ENCODE measurements around the gene NKD1.

The NKD1 gene

DNA sequence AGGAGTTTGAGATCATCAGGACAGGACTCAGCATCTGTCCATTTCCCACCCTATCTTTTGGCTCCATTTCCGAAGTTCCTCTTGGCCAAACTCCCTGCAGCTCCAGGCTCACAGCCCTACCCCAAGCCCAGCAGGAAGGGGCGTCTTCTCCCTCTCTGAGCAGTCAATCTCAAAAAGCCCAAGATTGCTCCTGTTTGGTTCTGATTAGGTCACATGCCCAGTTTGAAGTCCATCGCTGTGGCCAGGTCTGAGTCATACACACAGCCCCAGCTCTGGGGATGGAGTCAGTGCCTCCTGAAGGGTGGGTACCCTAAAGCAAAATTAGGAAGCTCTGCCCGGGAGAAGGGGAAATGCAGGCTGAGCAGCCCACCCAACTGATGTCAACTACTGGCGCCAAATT, 109.0 kb downstream of the NKD1 start:
- no peak for DNase-seq

DNA sequence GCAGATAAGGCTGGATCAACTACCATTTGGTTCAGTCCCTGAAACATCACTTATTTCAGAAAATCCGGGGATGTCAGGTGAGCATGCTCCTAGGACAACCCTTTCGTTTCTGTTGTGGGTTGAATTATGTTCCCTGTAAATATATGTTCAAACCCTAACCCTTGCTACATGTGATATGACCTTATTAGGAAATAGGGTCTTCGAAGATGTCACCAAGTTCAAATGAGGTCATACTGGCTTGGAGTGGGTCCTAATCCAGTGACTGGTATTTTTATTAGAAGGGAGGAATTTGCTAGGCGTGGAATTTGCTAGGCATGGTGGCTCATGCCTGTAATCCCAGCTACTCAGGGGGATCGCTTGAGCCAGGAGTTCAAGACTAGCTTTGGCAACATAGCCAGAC, 111.6 kb downstream of the NKD1 start:
- no peak for DNase-seq

GRCh38 chr16:50662306-50662940, 114.2 kb downstream of the NKD1 start:
- DNase-seq: no peak

DNA sequence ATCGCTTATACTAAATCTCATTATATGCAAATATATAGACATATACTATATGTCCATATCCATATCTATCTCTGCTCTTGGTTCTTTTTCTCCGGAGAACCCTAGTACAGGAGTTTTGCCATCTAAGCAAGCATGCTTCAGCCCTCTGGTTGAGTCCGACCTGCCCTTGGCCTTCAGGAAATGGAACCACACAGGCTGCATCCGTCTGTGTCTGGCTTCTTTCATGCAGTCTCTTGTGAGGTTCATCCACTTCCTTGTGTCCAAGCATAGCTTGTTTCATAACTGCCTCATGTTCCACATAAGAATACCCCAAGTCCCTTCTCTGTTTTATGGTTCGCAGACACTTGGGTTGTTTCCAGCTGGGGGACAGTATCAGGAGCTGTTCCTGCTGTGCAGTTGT, 116.1 kb downstream of the NKD1 start:
- no peak for DNase-seq

DNA sequence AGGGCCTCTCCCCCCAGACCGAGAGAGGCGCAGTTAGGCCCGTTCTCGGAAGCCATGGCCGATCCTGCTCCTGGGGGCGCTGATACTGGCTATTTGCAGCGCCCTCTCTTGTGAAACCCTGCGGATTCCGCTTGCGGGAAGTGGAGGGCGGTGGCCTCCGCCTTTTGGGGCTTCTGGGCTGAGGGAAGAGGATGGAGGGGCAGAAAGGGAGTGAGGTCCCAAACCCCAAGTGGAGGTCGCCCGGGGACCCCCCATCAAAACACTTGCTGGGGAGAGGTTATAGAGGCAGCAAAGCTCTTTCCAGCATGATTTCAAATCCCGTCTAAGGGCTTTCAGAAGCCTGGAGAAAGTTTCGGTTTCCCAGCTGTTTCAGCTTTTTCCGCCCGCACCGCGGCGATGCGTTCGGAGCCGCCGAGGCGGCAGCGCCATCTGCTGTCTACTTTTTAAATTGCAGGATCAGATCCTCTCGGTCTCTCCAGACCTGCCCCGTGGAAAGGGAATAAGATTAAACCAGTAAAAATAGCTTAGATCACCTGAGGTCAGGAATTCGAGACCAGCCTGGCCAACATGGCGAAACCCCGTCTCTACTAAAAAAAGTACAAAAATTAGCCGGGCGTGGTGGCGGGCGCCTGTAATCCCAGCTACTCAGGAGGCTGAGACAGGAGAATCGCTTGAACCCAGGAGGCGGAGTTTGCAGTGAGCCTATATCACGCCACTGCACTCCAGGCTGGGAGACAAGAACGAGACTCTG, 117.1 kb downstream of the NKD1 start:
- DNase-seq: peak; percentile 20

- no peak for DNase-seq
Measured at GRCh38 chr16:50666658-50667496, 118.7 kb downstream of the NKD1 start.

- no peak for DNase-seq
Measured at GRCh38 chr16:50667497-50668367, 119.5 kb downstream of the NKD1 start.

- no peak for DNase-seq
Measured at GRCh38 chr16:50668368-50669008, 120.3 kb downstream of the NKD1 start.

GRCh38 chr16:50669741-50670140, 121.5 kb downstream of the NKD1 start:
- DNase-seq: no peak

DNA sequence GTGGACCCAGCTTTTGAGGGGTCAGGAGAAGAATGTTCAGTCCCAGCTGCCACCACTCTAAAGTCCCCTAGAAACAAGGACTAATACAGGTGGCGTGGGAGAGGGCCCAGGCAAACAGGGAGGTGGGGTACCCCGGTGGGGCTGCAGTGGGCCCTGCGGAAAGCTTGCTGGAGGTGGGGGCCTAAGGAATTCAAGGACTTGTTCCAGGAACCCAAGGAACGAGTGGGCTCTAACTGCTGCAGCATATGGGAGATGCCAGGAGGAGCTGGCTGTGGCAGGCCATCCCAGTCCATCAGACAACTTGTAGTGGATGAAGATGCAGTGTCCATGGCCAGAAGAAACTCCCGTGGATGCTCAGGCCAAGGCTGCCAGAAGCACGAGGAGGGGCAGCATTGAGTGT, 122.3 kb downstream of the NKD1 start:
- DNase-seq: no peak

GRCh38 chr16:50671644-50672260, 123.6 kb downstream of the NKD1 start:
- no peak for DNase-seq

DNA sequence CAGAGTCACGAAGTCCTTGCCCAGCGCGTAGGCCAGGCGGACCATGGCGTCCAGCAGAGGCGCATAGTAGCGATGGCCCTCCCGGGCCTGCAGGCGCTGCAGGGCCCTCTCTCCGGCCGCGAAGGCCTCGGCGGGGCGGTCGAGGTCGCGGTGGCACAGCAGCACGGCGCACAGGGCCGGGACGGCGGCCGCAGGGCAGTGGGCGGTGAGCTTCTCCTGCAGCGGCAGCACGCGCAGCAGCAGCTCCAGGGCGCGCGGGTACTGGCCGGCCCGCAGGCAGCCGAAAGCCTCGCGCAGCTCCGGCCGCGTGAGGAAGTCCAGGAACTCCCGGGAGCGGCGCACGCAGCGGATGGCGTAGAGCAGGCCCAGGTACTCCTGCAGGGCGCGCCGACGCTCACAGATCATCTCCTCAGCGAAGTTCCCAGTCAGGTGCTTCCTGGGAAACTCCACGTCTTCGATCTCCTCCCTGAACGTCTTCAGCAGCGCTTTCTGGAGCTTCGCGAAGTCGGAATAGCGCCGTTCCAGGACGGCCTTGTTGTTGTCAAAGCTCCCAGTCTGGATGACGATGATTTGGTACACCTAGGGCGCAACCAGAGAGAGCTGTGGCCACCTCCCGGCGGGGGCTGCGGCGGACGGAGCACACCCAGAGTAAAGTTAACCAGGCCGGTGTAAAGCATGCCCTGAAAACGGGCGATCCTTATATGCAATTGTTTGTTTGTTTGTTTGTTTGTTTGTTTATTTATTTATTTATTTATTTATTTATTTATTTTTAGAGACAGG, 125.5 kb downstream of the NKD1 start:
- no peak for DNase-seq

- no peak for DNase-seq
Measured at GRCh38 chr16:50674831-50675230, 126.6 kb downstream of the NKD1 start.

DNA sequence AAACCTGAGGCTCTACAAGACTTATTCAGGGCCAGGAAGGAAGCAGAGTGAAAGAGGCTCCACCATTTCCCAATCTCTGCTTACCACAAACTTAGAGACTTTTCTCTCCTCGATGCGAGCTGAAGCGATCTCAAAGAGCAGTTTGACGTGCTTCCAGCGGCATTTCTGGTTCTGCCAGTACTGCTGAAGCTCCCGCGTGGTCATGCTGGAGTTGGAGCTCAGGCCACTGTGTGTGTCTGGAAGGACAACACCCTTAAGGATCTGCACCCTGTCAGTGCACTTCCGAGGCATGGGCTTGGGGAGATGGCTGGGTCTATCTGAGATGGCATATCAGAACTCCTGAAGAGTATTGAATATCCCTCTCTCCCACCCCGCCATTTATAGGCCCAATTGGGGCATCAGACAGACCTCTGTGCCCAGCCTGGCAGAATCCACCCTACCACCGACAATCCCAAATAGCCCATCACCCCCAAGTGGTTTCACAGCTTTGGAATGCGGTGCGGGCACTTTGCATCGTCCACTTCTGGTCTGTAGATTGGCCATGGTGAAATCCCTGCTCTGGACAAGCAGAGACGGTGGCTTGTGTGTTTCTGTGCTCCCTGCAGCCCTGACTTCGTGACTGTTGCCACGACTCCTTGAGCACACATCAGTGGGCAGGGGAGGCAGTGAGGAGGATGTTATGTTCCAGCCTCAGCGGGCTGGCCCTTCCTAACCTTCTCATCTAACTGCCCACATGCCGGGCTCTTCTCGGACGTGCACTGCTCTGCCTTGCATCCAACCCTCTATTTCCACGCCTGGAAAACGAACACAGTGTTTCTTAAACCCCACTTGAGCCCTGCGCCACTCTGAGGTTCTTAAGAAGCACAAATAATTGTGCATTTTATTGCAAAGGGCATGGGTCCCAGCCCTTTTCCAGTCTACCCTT, 127.8 kb downstream of the NKD1 start:
- no peak for DNase-seq

DNA sequence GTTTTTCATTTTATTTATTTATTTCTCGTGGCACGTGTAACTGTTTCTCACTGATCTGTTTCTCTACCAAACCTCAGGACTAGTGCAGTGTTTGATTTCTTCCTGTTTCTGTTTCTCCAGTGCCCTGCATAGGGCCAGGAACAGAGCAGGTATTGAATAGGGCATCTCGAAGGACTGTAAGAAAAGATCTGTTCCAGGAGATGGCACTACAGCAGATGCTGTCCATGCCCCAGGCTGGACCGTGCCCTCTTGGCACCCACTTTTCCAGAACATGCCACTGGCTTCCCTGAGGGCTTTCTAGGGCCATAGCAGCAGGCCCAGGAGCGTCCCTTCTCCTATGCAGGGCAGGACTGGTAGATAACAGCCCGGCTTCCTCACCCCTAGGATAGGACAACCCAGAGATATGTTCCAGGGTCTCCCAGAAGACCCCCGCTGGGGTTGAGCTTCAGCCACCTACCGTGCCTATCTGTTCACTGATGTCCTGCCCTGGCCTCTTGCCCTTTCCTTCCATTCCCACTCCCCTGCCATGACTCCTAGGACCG, 128.6 kb downstream of the NKD1 start:
- no peak for DNase-seq

- DNase-seq: no peak
Measured at GRCh38 chr16:50677351-50677750, 129.2 kb downstream of the NKD1 start.

DNA sequence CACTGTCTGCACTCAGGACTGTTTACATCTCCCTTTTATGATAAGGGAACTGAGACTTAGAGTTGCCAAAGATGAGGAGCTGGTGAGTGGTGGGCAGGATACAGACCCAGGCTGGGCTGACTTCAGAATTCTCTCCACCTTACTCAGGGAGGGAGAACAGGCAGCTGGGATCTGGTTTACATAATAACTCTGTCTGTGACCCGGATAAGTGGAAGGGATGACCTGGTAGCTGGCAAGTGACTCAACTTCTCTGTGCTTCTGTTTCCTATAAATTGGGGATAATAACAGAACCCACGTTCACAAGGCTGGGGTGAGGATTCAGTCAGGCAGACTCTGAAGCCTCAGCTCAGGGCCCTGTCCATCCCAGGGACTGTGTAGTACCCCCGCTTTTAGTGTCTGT, 130.3 kb downstream of the NKD1 start:
- DNase-seq: no peak

GRCh38 chr16:50679266-50679665, 131.1 kb downstream of the NKD1 start:
- no peak for DNase-seq
